Epidermal melanocyte (primary cell): ENCODE measurements around the gene ANKRD12.
"Not testable (repeated sequence)": the region's sequence is repeated elsewhere in the genome, so short reads cannot be mapped to it uniquely, and the experiment has no call there.

Experiments
- DNase-seq: peaks from one replicate; pipeline ENCODE4 v3.0.0; 2011; ENCODE audit warnings: low spot score; ENCODE audit not compliant: insufficient read length

Gene ANKRD12

GRCh38 chr18:9140984-9141383 lies 4.4 kb downstream of the ANKRD12 start:
- no peak for DNase-seq

- DNase-seq, result no peak
Observed at GRCh38 chr18:9146224-9146623, 9.6 kb downstream of the ANKRD12 start.

GRCh38 chr18:9147440-9148202 lies 11.0 kb downstream of the ANKRD12 start:
- peak; percentile 33 for DNase-seq

DNA sequence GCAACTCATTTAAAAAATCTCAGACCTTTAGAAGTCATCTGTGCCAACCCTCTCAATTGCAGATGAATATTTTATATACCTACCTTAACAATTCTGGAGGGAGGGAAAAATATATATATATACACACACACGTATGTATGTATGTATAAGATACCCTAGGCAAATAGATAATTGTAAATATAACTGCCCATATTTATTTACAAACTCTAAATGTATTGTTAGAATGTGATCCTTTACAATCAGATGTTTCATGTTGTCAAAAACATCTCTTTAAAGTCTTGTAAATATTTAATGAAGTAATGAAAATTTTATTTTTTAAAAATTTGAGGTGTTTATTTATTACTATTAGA lies 11.6 kb downstream of the ANKRD12 start:
- no peak for DNase-seq

- no peak for DNase-seq
Observed at GRCh38 chr18:9150121-9150520, 13.5 kb downstream of the ANKRD12 start.

DNA sequence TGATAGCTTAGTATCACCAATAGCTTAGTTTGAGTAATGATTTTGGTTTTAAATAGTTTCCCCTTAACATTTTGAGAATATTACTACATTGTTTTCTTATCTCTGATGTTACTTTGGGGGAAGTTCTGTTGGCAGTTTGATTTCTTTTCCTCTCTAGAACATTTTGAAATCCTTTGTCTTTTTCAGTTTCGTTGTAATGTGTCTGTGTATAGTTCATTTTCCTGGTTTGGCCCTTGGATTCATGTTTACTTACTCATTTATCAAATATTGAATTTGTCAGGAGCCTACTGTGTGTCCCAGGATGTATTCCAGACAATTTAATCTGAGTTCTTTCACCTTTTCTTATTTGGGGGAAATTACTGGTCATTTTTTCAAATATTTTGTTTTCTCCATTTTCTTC lies 16.7 kb downstream of the ANKRD12 start:
- DNase-seq, result no peak

GRCh38 chr18:9156604-9157249 lies 20.1 kb downstream of the ANKRD12 start:
- DNase-seq, result no peak

- no peak for DNase-seq
Observed at GRCh38 chr18:9157806-9158205, 21.2 kb downstream of the ANKRD12 start.

- no peak for DNase-seq
Observed at GRCh38 chr18:9160014-9160413, 23.4 kb downstream of the ANKRD12 start.

DNA sequence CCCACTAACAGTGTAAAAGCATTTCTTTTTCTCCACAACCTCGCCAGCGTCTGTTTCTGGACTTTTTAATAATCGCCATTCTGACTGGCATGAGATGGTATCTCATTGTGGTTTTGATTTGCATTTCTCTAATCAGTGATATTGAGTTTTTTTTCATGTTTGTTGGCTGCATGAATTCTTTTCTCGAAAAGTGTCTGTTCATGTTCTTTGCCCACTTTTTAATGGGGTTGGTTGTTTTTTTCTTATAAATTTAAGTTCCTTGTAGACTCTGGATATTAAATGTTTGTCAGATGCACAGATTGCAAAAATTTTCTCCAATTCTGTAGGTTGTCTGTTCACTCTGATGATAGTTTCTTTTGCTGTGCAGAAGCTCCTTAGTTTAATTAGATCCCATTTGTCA lies 26.1 kb downstream of the ANKRD12 start:
- not testable (repeated sequence) for DNase-seq

GRCh38 chr18:9164149-9164548 lies 27.6 kb downstream of the ANKRD12 start:
- DNase-seq, result not testable (repeated sequence)

- not testable (repeated sequence) for DNase-seq
Observed at GRCh38 chr18:9165883-9166282, 29.3 kb downstream of the ANKRD12 start.

- not testable (repeated sequence) for DNase-seq
Observed at GRCh38 chr18:9169515-9169914, 32.9 kb downstream of the ANKRD12 start.

DNA sequence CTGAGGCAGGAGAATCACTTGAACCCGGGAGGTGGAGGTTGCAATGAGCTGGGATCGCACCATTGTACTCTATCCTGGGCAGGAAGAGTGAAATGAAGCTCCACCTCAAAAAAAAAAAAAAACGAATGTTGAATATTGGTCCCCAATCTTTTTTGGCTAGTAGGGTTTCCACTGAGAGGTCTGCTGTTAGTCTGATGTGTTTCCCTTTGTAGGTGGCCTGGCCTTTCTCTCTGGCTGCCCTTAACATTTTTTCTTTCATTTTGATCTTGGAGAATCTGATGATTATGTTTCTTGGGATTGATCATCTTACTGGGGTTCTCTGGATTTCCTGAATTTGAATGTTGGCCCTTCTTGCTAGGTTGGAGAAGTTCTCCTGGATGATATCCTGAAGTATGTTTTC lies 35.3 kb downstream of the ANKRD12 start:
- DNase-seq, result not testable (repeated sequence)

DNA sequence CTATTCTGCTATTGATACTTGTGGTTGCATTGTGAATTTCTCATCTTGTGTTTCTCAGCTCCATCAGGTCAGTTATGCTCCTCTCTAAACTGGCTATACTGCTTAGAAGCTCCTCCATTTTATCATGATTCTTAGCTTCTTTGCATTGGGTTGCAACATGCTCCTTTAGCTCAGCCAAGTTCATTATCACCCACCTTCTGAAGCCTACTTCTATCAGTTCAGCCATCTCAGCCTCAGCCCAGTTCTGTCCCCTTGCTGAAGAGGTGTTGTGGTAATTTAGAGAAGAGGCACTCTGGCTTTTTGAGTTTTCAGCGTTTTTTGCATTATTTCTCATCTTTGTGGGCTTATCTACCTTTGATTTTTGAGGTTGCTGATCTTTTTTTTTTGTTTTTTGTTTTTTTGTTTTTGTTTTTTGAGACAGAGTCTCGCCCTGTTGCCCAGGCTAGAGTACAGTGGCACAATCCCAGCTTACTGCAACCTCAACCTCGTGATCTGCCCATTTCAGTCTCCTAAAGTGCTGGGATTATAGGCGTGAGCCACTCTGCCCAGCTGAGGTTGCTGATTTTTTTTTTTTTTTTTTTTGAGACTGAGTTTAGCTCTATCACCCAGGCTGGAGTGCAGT lies 36.0 kb downstream of the ANKRD12 start:
- DNase-seq, result no peak

GRCh38 chr18:9173770-9174233 lies 37.2 kb downstream of the ANKRD12 start:
- DNase-seq, result no peak

GRCh38 chr18:9174302-9174701 lies 37.7 kb downstream of the ANKRD12 start:
- no peak for DNase-seq

DNA sequence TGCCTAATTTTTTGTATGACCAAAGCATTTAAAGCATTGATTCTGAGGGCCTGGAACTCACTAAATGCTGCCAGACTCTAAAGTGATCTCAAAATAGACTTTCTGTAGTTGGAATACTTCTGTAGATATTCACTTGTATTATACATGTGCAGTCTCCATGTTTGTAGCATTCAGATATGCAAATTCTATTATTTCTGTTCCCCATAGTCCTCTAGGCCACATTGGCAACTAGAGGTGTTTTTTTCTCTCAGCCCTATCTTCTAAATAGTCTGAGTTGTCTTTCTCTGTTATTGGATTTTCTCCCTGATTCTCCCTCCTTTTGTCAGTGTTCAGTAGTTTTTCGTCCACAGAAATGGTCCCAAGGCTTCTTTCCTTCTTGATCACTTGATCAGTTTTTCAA lies 38.5 kb downstream of the ANKRD12 start:
- no peak for DNase-seq

DNA sequence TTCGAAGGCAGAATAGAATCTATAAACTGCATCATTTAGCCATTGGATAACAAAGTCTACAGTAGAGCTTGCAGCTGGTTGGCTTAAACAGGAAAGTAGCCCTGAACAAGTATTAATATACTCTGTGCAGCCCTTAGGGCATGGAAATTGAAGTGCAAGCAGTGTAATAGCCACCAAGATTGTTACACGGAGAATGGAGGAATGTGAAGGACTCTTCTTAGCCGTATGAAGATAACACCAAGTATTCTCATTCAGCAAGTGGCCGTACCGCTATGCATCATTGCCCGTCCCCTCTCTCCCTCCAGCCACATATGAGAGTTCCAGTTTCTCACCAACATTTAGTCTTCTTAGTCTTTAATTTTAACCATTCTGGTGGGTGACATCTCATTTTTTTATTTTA lies 40.5 kb downstream of the ANKRD12 start:
- no peak for DNase-seq

- no peak for DNase-seq
Observed at GRCh38 chr18:9177466-9177865, 40.9 kb downstream of the ANKRD12 start.

- DNase-seq, result no peak
Observed at GRCh38 chr18:9178557-9178956, 42.0 kb downstream of the ANKRD12 start.

GRCh38 chr18:9181275-9181674 lies 44.7 kb downstream of the ANKRD12 start:
- no peak for DNase-seq
